Colonic mucosa (tissue), 4 donors: ENCODE data around the gene SLC9C1. TPM values are rescaled to one million over a fixed set of nuclear protein-coding genes. Genes with fewer than 3 reads are reported as not detected.

Experiments used
- DNase-seq: peaks from one replicate; pipeline ENCODE4 v3.0.0-alpha.2; 2020
- H3K27ac ChIP-seq: fragments of 200-600 bp; one replicate; pipeline ENCODE4 v1.8.0; 2021
- H3K27me3 ChIP-seq: fragments of 200-600 bp; one replicate; pipeline ENCODE4 v1.8.0; 2021
- H3K36me3 ChIP-seq: fragments of 200-600 bp; one replicate; pipeline ENCODE4 v1.8.0; 2021
- H3K4me1 ChIP-seq: fragments of 200-600 bp; one replicate; pipeline ENCODE4 v1.8.0; 2021; ENCODE audit warnings: mild to moderate bottlenecking
- H3K4me3 ChIP-seq: fragments of 200-600 bp; one replicate; pipeline ENCODE4 v1.8.0; 2021
- H3K9ac ChIP-seq, 2 donors: one replicate each; pipeline ENCODE4 v1.7.0; 2013; ENCODE audit warnings: control low read depth in 2 of 2, low read depth in 2 of 2, low read length in 2 of 2
- H3K9me3 ChIP-seq: fragments of 200-600 bp; one replicate; pipeline ENCODE4 v1.8.0; 2021
- intact Hi-C: fragments of 100-400 bp; cut with DNase I; formaldehyde crosslinking; loops from one replicate; pipeline ENCODE4 v1.14.1; 2022
- total RNA-seq, 2 donors: library from RNA; stranded (reverse); fragmentation: NEBNext Ultra II Directional in 1 of 2; extraction: Animal tissue kit (Norgen Biotek cat#: 25700) in 1 of 2; gene quantifications; one replicate each; pipeline ENCODE4 v1.2.1, GENCODE V29; 2021
- TF ChIP-seq, protein P1 (sequence below): fragments of 200-600 bp; IDR thresholded peaks from one replicate; pipeline ENCODE4 v1.8.0; 2022; ENCODE audit warnings: antibody characterized with exemption, mild to moderate bottlenecking
- donor health status: healthy.
- donor health status: DM: no; HTN: no; CAD: no.
- donor health status: DM: no; HTN: no; CAD: no.

The SLC9C1 gene
- total RNA-seq, 2 donors from 2014 or later: 0.13 to 0.15 TPM

DNA sequence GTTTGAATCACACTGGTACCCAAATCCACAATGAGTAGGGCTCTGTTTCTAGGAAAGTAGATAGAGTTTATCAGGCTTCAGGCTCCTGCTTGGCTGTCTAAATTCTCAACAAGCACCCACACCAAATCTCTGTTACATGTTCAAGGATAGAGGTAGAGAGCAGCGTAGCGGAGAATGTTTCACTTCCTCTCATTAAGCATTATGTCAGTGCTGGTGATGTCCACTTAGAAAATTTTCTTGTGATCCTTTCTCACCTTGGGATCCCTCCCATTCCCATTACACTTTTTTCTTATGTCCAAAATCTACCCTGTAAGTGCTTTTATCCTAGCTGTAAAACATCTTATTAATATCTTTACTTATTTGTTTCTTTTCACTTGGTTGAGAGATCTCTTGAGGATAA lies 126.3 kb downstream of the SLC9C1 start:
- Histone ChIP-seq H3K36me3 (no peaks in the 10 kb centered on the region), H3K4me1 (no peaks in the 10 kb centered on the region), H3K27ac (no peak overlapping the region), H3K4me3 (no peak overlapping the region), H3K27me3 (no peaks in the 10 kb centered on the region), H3K9ac (no peak overlapping the region), H3K9me3 (no peaks in the 10 kb centered on the region)
- intact Hi-C loops: no loop called here
- DNase-seq: no peak
- TF ChIP-seq, protein P1, sequence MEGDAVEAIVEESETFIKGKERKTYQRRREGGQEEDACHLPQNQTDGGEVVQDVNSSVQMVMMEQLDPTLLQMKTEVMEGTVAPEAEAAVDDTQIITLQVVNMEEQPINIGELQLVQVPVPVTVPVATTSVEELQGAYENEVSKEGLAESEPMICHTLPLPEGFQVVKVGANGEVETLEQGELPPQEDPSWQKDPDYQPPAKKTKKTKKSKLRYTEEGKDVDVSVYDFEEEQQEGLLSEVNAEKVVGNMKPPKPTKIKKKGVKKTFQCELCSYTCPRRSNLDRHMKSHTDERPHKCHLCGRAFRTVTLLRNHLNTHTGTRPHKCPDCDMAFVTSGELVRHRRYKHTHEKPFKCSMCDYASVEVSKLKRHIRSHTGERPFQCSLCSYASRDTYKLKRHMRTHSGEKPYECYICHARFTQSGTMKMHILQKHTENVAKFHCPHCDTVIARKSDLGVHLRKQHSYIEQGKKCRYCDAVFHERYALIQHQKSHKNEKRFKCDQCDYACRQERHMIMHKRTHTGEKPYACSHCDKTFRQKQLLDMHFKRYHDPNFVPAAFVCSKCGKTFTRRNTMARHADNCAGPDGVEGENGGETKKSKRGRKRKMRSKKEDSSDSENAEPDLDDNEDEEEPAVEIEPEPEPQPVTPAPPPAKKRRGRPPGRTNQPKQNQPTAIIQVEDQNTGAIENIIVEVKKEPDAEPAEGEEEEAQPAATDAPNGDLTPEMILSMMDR: no peak

DNA sequence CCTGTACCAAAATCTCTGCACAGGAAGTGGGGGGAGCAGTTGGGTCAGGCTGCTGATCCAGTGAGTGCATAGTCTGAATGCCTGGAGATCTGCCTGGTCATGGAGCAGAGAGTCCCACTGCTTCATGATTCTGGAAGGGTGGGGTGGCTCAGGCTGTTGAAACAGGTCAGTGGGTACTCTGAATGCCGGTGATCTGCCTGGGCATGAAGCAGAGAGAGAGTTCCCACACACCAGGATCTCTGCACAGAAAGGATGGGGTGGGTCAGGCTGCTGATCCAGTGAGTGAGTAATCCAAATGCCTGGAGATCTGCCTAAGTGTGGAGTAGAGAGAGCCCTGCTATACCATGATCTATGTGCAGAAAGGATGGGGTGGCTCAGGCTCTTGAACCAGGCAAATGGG lies 144.9 kb downstream of the SLC9C1 start:
- no peak for DNase-seq
- Histone ChIP-seq H3K9ac (no peak overlapping the region), H3K27ac (no peak overlapping the region), H3K27me3 (no peaks in the 10 kb centered on the region), H3K4me3 (no peak overlapping the region), H3K4me1 (no peaks in the 10 kb centered on the region), H3K9me3 (no peaks in the 10 kb centered on the region), H3K36me3 (no peaks in the 10 kb centered on the region)
- intact Hi-C loops: no loop called here
- TF ChIP-seq, protein P1: no peak

DNA sequence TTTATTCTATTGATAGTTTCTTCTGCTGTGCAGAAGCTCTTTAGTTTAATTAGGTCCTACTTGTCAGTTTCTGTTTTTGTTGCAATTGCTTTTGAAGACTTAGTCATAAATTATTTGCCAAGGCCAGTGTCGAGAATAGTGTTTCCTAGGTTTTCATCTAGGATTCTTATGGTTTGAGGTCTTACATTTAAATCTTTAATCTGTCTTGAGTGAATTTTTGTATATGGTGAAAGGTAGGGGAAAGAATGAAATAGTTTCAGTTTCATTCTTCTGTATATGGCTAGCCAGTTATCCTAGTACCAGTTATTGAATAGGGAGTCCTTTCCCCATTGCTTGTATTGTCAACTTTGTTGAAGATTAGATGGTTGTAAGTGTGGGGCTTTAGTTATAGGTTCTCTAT lies 150.3 kb downstream of the SLC9C1 start:
- no peak overlapping the region for H3K9ac ChIP-seq
- no peaks in the 10 kb centered on the region for H3K36me3 ChIP-seq
- intact Hi-C loops: no loop called here
- H3K9me3 ChIP-seq: no peaks in the 10 kb centered on the region
- H3K4me3 ChIP-seq: no peak overlapping the region
- no peak overlapping the region for H3K27ac ChIP-seq
- no peaks in the 10 kb centered on the region for H3K4me1 ChIP-seq
- TF ChIP-seq, protein P1: no peak
- no peak for DNase-seq
- H3K27me3 ChIP-seq: no peaks in the 10 kb centered on the region

DNA sequence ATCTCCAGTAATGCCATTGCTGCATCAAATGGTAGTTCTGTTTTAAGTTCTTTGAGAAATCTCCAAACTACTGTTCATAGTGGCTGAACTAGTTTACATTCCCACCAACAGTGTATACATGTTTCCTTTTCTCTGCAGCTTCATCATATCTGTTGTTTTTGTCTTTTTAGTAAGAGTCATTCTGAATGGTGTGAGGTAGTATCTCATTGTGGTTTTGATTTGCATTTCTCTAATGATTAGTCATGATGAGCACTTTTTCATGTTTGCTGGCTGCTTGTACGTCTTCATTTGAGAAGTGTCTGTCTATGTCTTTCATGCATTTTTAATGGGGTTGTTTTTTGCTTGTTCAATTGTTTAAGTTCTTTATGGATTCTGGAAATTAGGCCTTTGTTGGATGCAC lies 150.8 kb downstream of the SLC9C1 start:
- Histone ChIP-seq H3K4me1 (no peaks in the 10 kb centered on the region), H3K27me3 (no peaks in the 10 kb centered on the region), H3K9me3 (no peaks in the 10 kb centered on the region), H3K36me3 (no peaks in the 10 kb centered on the region), H3K4me3 (no peak overlapping the region), H3K27ac (no peak overlapping the region), H3K9ac (no peak overlapping the region)
- TF ChIP-seq, protein P1: no peak
- intact Hi-C loops: no loop called here
- no peak for DNase-seq

DNA sequence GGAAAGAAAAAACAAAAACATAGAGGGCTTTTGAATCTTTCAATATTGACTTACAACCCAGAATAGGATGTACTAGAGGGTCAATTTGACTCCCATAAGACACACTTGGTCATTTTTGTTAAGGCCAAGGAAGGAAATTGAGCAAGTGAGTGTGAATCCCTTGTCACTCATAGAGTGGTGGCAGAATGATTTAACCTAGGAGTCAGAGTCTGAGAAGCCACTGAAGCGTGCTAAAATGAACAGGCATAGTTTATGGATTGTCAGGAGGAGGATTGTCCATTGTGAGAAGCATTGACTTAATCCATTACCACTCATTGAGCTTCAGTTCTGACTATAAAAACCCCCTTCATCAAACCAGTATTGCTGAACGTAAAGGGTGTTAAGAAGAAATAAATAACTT lies 152.7 kb downstream of the SLC9C1 start:
- intact Hi-C loops: no loop called here
- H3K27ac ChIP-seq: no peak overlapping the region
- no peak overlapping the region for H3K4me3 ChIP-seq
- TF ChIP-seq, protein P1: no peak
- H3K4me1 ChIP-seq: no peaks in the 10 kb centered on the region
- no peaks in the 10 kb centered on the region for H3K36me3 ChIP-seq
- DNase-seq: no peak
- no peaks in the 10 kb centered on the region for H3K27me3 ChIP-seq
- H3K9ac ChIP-seq: no peak overlapping the region
- no peaks in the 10 kb centered on the region for H3K9me3 ChIP-seq

DNA sequence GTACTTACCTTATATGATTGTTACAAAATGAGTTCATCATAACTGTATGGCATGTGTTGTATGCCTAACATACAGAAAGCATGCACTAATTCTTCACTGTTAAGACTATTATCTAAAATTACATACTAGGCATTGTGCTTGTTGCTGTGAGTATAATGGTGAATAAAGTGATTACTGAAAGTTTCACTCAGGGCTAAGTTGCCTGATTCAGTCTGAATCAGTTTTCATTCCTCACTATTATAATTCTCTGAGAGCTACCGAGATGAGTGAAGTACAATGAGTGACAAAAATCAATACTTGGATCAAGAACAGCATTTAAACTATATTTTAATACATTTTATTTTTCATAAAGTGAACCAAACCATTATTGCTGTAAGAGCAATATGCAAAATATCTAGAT lies 153.4 kb downstream of the SLC9C1 start:
- Histone ChIP-seq H3K9ac (no peak overlapping the region), H3K9me3 (no peaks in the 10 kb centered on the region), H3K36me3 (no peaks in the 10 kb centered on the region), H3K27ac (no peak overlapping the region), H3K4me3 (no peak overlapping the region), H3K4me1 (no peaks in the 10 kb centered on the region), H3K27me3 (no peaks in the 10 kb centered on the region)
- DNase-seq: no peak
- TF ChIP-seq, protein P1: no peak
- intact Hi-C loops: no loop called here
